OCI-LY3 (cell line): ENCODE results near the gene ADAMTS2.

Experiments used
- H2AFZ ChIP-seq: fragments of 200-600, 300-600 bp; shearing (Covaris generic); 2 replicates; pipeline ENCODE4 v1.6.0; 2014; ENCODE audit warnings: antibody characterized with exemption, low read depth, low read length
- H3K27ac ChIP-seq: fragments of 200-600, 300-600 bp; sonication (generic); 2 replicates; pipeline ENCODE4 v1.5.1; 2014; ENCODE audit warnings: mild to moderate bottlenecking, low read length, moderate library complexity, mixed read lengths
- H3K27me3 ChIP-seq: fragments of 200-600, 300-600 bp; sonication (generic); 2 replicates; pipeline ENCODE4 v1.6.1; 2014; ENCODE audit warnings: low read depth, low read length, mixed read lengths
- H3K36me3 ChIP-seq: fragments of 200-600, 300-600 bp; sonication (generic); replicated peaks from 2 replicates; pipeline ENCODE3; 2014; ENCODE audit warnings: low read depth, low read length, mixed read lengths
- H3K4me1 ChIP-seq: fragments of 300-600, 200-600 bp; sonication (generic); 2 replicates; pipeline ENCODE4 v1.6.1; 2014; ENCODE audit warnings: low read length, mixed read lengths
- H3K4me2 ChIP-seq: fragments of 200-600, 300-600 bp; sonication (generic); 2 replicates; pipeline ENCODE4 v1.6.1; 2014; ENCODE audit warnings: low read length, mixed read lengths
- H3K4me3 ChIP-seq: fragments of 300-600, 200-600 bp; sonication (generic); 2 replicates; pipeline ENCODE4 v1.5.1; 2014; ENCODE audit warnings: antibody characterized with exemption, mild to moderate bottlenecking, low read length, moderate library complexity
- H3K79me2 ChIP-seq: fragments of 300-600, 200-600 bp; shearing (Covaris generic); 2 replicates; pipeline ENCODE4 v1.6.1; 2014; ENCODE audit warnings: mild to moderate bottlenecking, low read length, mixed read lengths
- H3K9ac ChIP-seq: fragments of 300-600, 200-600 bp; shearing (Covaris generic); 2 replicates; pipeline ENCODE4 v1.6.0; 2014; ENCODE audit warnings: mild to moderate bottlenecking, low read length, moderate library complexity
- H3K9me3 ChIP-seq: fragments of 200-600, 300-600 bp; shearing (Covaris generic); 2 replicates; pipeline ENCODE4 v1.6.1; 2014; ENCODE audit warnings: low read length, mixed read lengths; ENCODE audit not compliant: insufficient read depth
- H4K20me1 ChIP-seq: fragments of 200-600, 300-600 bp; sonication (generic); 2 replicates; pipeline ENCODE4 v1.6.1; 2016; ENCODE audit warnings: low read length, mixed read lengths; ENCODE audit not compliant: insufficient read depth
- CTCF ChIP-seq: fragments of 200-600, 300-600 bp; sonication (generic); IDR thresholded peaks from 2 replicates; pipeline ENCODE4 v1.5.1; 2014; ENCODE audit warnings: antibody characterized with exemption, low read length, low read depth
- EZH2phosphoT487 ChIP-seq: fragments of 200-600 bp; shearing (Covaris generic); IDR thresholded peaks from 2 replicates; pipeline ENCODE4 v1.6.1; 2018; ENCODE audit warnings: antibody characterized with exemption, mixed run types, low read depth

Gene ADAMTS2

GRCh38 chr5:179233909-179234562, 111.2 kb downstream of the ADAMTS2 start:
- H3K4me2 ChIP-seq, result no peak overlapping the region
- no peak overlapping the region for H3K9ac ChIP-seq
- no peaks in the 10 kb centered on the region for H3K36me3 ChIP-seq
- H2AFZ ChIP-seq, result no peak overlapping the region
- H3K79me2 ChIP-seq, result no peaks in the 10 kb centered on the region
- no peaks in the 10 kb centered on the region for H3K9me3 ChIP-seq
- no peaks in the 10 kb centered on the region for H3K27me3 ChIP-seq
- H3K27ac ChIP-seq, result no peak overlapping the region
- no peak overlapping the region for H3K4me3 ChIP-seq
- TF ChIP-seq EZH2phosphoT487, result no peak
- TF ChIP-seq CTCF, result no peak
- H4K20me1 ChIP-seq, result no peaks in the 10 kb centered on the region
- no peaks in the 10 kb centered on the region for H3K4me1 ChIP-seq

GRCh38 chr5:179232091-179232735, 113.0 kb downstream of the ADAMTS2 start:
- Histone ChIP-seq H3K27me3 (no peaks in the 10 kb centered on the region), H3K36me3 (no peaks in the 10 kb centered on the region), H2AFZ (no peak overlapping the region), H3K9me3 (no peaks in the 10 kb centered on the region), H3K9ac (no peak overlapping the region), H3K4me3 (no peak overlapping the region), H4K20me1 (no peaks in the 10 kb centered on the region), H3K79me2 (no peaks in the 10 kb centered on the region), H3K27ac (no peak overlapping the region), H3K4me1 (no peaks in the 10 kb centered on the region), H3K4me2 (no peak overlapping the region)
- TF ChIP-seq CTCF, result no peak
- TF ChIP-seq EZH2phosphoT487, result no peak

GRCh38 chr5:179231309-179231708, 114.0 kb downstream of the ADAMTS2 start:
- no peak overlapping the region for H3K4me2 ChIP-seq
- H3K4me1 ChIP-seq, result no peaks in the 10 kb centered on the region
- no peaks in the 10 kb centered on the region for H4K20me1 ChIP-seq
- TF ChIP-seq CTCF (no peak), EZH2phosphoT487 (no peak)
- no peak overlapping the region for H2AFZ ChIP-seq
- no peaks in the 10 kb centered on the region for H3K27me3 ChIP-seq
- no peaks in the 10 kb centered on the region for H3K79me2 ChIP-seq
- no peak overlapping the region for H3K27ac ChIP-seq
- no peak overlapping the region for H3K9ac ChIP-seq
- H3K36me3 ChIP-seq, result no peaks in the 10 kb centered on the region
- no peak overlapping the region for H3K4me3 ChIP-seq
- H3K9me3 ChIP-seq, result no peaks in the 10 kb centered on the region

GRCh38 chr5:179230061-179230461, 115.2 kb downstream of the ADAMTS2 start:
- H3K9me3 ChIP-seq, result no peaks in the 10 kb centered on the region
- H3K4me1 ChIP-seq, result no peaks in the 10 kb centered on the region
- H3K79me2 ChIP-seq, result no peaks in the 10 kb centered on the region
- no peak overlapping the region for H2AFZ ChIP-seq
- no peak overlapping the region for H3K4me3 ChIP-seq
- no peaks in the 10 kb centered on the region for H4K20me1 ChIP-seq
- H3K27me3 ChIP-seq, result no peaks in the 10 kb centered on the region
- H3K36me3 ChIP-seq, result no peaks in the 10 kb centered on the region
- TF ChIP-seq CTCF, result no peak
- no peak for TF ChIP-seq EZH2phosphoT487
- no peak overlapping the region for H3K4me2 ChIP-seq
- no peak overlapping the region for H3K27ac ChIP-seq
- H3K9ac ChIP-seq, result no peak overlapping the region
